ENCODE data around the gene TRAPPC5. TPM values are rescaled to one million over a fixed set of nuclear protein-coding genes. Genes with fewer than 3 reads are reported as not detected.

TRAPPC5 gene
- total and polyA plus RNA-seq, 2 experiments from 2014 or later = 78.3 to 252 TPM

DNA sequence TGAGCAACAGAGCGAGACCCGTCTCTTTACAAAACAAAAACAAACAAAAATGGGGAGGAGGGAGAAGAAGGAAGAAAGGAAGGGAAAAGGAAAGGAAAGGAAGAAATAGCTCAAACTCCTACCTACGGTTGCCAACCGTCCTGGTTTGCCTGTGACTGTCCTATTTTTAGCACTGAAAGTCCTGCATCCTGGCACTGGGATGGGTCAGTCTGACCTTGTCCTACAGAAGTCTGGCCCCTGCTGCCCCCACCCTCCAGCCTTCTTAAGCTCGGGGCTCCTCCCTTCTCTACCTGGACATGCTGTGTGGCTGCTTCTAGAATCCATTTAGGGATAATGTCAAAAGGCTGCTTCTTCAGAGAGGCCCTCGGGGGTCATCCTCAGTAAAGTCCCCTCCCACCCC, 45.0 kb upstream of the TRAPPC5 start:
- Histone ChIP-seq H3K36me3 (ENCODE audit: insufficient read depth) (no peaks in the 10 kb centered on the region), H3K4me1 (ENCODE audit: insufficient read depth) (peaks cover 3% of the 10 kb centered on the region; the same call in 1 of the 2 replicates), H2AFZ (no peak overlapping the region), H3K4me3 (no peak overlapping the region), H3K9me2 (ENCODE audit: insufficient read depth) (no peaks in the 10 kb centered on the region), H3K4me2 (no peak overlapping the region), H3K27me3 (ENCODE audit: insufficient read depth) (peaks cover 24% of the 10 kb centered on the region), H3F3A (replicated peaks; ENCODE audit: low read depth) (peaks cover 9% of the 10 kb centered on the region), H3K27ac (ENCODE audit: low read depth) (no peak overlapping the region), H3K79me2 (replicated peaks; ENCODE audit: insufficient read depth) (peaks cover 4% of the 10 kb centered on the region), H4K20me1 (replicated peaks; ENCODE audit: insufficient read depth) (no peaks in the 10 kb centered on the region; the same call in 1 of the 2 replicates)
- H3K27me3 Mint-ChIP-seq (ENCODE audit: insufficient read depth, low read depth, poor library complexity) = peaks cover 22% of the 10 kb centered on the region
- DNase-seq (ENCODE audit: low spot score) = no peak
- H3K36me3 Mint-ChIP-seq (ENCODE audit: low read depth) = no peaks in the 10 kb centered on the region
- ATAC-seq = no peak
- H3K4me3 Mint-ChIP-seq = peak overlapping the region; percentile 75; the same call in 2 of the 3 replicates
- H3K4me1 Mint-ChIP-seq = peaks cover 2% of the 10 kb centered on the region; the same call in 1 of the 3 replicates
- H3K27ac Mint-ChIP-seq = no peak overlapping the region
- TF ChIP-seq, protein P1, sequence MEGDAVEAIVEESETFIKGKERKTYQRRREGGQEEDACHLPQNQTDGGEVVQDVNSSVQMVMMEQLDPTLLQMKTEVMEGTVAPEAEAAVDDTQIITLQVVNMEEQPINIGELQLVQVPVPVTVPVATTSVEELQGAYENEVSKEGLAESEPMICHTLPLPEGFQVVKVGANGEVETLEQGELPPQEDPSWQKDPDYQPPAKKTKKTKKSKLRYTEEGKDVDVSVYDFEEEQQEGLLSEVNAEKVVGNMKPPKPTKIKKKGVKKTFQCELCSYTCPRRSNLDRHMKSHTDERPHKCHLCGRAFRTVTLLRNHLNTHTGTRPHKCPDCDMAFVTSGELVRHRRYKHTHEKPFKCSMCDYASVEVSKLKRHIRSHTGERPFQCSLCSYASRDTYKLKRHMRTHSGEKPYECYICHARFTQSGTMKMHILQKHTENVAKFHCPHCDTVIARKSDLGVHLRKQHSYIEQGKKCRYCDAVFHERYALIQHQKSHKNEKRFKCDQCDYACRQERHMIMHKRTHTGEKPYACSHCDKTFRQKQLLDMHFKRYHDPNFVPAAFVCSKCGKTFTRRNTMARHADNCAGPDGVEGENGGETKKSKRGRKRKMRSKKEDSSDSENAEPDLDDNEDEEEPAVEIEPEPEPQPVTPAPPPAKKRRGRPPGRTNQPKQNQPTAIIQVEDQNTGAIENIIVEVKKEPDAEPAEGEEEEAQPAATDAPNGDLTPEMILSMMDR (conservative IDR thresholded peaks at IDR 0.05; ENCODE audit: low read depth in 2 of 2) = no peak
- no peak for TF ChIP-seq ZNF114 (CRISPR knock-in tag; IDR thresholded peaks at IDR 0.05)
- TF ChIP-seq JUNB (IDR thresholded peaks at IDR 0.05; ENCODE audit: unreplicated experiment) = no peak
- no peak for TF ChIP-seq ZNF331 (CRISPR knock-in tag; IDR thresholded peaks at IDR 0.05; ENCODE audit: low read depth)
- TF ChIP-seq, protein P2, sequence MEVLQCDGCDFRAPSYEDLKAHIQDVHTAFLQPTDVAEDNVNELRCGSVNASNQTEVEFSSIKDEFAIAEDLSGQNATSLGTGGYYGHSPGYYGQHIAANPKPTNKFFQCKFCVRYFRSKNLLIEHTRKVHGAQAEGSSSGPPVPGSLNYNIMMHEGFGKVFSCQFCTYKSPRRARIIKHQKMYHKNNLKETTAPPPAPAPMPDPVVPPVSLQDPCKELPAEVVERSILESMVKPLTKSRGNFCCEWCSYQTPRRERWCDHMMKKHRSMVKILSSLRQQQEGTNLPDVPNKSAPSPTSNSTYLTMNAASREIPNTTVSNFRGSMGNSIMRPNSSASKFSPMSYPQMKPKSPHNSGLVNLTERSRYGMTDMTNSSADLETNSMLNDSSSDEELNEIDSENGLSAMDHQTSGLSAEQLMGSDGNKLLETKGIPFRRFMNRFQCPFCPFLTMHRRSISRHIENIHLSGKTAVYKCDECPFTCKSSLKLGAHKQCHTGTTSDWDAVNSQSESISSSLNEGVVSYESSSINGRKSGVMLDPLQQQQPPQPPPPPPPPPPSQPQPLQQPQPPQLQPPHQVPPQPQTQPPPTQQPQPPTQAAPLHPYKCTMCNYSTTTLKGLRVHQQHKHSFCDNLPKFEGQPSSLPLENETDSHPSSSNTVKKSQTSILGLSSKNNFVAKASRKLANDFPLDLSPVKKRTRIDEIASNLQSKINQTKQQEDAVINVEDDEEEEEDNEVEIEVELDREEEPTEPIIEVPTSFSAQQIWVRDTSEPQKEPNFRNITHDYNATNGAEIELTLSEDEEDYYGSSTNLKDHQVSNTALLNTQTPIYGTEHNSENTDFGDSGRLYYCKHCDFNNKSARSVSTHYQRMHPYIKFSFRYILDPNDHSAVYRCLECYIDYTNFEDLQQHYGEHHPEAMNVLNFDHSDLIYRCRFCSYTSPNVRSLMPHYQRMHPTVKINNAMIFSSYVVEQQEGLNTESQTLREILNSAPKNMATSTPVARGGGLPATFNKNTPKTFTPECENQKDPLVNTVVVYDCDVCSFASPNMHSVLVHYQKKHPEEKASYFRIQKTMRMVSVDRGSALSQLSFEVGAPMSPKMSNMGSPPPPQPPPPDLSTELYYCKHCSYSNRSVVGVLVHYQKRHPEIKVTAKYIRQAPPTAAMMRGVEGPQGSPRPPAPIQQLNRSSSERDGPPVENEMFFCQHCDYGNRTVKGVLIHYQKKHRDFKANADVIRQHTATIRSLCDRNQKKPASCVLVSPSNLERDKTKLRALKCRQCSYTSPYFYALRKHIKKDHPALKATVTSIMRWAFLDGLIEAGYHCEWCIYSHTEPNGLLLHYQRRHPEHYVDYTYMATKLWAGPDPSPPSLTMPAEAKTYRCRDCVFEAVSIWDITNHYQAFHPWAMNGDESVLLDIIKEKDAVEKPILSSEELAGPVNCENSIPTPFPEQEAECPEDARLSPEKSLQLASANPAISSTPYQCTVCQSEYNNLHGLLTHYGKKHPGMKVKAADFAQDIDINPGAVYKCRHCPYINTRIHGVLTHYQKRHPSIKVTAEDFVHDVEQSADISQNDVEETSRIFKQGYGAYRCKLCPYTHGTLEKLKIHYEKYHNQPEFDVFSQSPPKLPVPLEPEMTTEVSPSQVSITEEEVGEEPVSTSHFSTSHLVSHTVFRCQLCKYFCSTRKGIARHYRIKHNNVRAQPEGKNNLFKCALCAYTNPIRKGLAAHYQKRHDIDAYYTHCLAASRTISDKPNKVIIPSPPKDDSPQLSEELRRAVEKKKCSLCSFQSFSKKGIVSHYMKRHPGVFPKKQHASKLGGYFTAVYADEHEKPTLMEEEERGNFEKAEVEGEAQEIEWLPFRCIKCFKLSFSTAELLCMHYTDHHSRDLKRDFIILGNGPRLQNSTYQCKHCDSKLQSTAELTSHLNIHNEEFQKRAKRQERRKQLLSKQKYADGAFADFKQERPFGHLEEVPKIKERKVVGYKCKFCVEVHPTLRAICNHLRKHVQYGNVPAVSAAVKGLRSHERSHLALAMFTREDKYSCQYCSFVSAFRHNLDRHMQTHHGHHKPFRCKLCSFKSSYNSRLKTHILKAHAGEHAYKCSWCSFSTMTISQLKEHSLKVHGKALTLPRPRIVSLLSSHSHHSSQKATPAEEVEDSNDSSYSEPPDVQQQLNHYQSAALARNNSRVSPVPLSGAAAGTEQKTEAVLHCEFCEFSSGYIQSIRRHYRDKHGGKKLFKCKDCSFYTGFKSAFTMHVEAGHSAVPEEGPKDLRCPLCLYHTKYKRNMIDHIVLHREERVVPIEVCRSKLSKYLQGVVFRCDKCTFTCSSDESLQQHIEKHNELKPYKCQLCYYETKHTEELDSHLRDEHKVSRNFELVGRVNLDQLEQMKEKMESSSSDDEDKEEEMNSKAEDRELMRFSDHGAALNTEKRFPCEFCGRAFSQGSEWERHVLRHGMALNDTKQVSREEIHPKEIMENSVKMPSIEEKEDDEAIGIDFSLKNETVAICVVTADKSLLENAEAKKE (CRISPR knock-in tag; IDR thresholded peaks at IDR 0.05) = no peak
- TF ChIP-seq CREB1 (CRISPR knock-in tag; IDR thresholded peaks at IDR 0.05; ENCODE audit: low read depth) = no peak
- TF ChIP-seq, protein P3, sequence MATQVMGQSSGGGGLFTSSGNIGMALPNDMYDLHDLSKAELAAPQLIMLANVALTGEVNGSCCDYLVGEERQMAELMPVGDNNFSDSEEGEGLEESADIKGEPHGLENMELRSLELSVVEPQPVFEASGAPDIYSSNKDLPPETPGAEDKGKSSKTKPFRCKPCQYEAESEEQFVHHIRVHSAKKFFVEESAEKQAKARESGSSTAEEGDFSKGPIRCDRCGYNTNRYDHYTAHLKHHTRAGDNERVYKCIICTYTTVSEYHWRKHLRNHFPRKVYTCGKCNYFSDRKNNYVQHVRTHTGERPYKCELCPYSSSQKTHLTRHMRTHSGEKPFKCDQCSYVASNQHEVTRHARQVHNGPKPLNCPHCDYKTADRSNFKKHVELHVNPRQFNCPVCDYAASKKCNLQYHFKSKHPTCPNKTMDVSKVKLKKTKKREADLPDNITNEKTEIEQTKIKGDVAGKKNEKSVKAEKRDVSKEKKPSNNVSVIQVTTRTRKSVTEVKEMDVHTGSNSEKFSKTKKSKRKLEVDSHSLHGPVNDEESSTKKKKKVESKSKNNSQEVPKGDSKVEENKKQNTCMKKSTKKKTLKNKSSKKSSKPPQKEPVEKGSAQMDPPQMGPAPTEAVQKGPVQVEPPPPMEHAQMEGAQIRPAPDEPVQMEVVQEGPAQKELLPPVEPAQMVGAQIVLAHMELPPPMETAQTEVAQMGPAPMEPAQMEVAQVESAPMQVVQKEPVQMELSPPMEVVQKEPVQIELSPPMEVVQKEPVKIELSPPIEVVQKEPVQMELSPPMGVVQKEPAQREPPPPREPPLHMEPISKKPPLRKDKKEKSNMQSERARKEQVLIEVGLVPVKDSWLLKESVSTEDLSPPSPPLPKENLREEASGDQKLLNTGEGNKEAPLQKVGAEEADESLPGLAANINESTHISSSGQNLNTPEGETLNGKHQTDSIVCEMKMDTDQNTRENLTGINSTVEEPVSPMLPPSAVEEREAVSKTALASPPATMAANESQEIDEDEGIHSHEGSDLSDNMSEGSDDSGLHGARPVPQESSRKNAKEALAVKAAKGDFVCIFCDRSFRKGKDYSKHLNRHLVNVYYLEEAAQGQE (IDR thresholded peaks at IDR 0.05; ENCODE audit: unreplicated experiment) = no peak
- no peaks in the 10 kb centered on the region; the same call in 2 of the 3 replicates for H3K9me3 Mint-ChIP-seq
